Left colon (tissue), 2 donors: ENCODE measurements around the gene SPATA32. TPM values are rescaled to one million over a fixed set of nuclear protein-coding genes. Genes with fewer than 3 reads are reported as not detected.
"Not testable (repeated sequence)": the region's sequence is repeated elsewhere in the genome, so short reads cannot be mapped to it uniquely, and the experiment has no call there.

ENCODE experiments used
- ATAC-seq: fragments of 200-7000 bp; cut with Tn5 transposase; one replicate; pipeline ENCODE4 v1.9.1; 2020; ENCODE audit warnings: mild to moderate bottlenecking, moderate library complexity
- DNase-seq, 2 donors: peaks; one replicate each; pipeline ENCODE4 v3.0.0-alpha.2; 2020
- intact Hi-C, 2 donors: fragments of 100-400 bp; cut with DNase I in 1 of 2; cut with micrococcal nuclease in 1 of 2; formaldehyde crosslinking; loops; one replicate each; pipeline versions ENCODE4 v1.11.2 to v1.14.0; 2022; cut with DNase I, micrococcal nuclease
- long read RNA-seq: library from polyadenylated mRNA; unstranded; transcript quantifications from one replicate; pipeline ENCODE4 v2.0.0, GENCODE V29; 2021
- total RNA-seq, 2 donors: library from RNA; stranded (reverse); fragmentation: NEBNext Ultra II Directional; extraction: Animal tissue kit (Norgen Biotek cat#: 25700); gene quantifications; one replicate each; pipeline ENCODE4 v1.2.1, GENCODE V29; 2021
- donor health status: DM: no; HTN: no; CAD: no.
- donor health status: DM: yes; HTN: yes; CAD: no.

SPATA32 gene
- total RNA-seq = not detected
- long read RNA-seq = 0 reads

- DNase-seq (peak; percentile 67 to 81), ATAC-seq (peak; percentile 62)
- intact Hi-C loops = no loop called here
Observed at GRCh38 chr17:45261577-45262515, at the start of gene SPATA32. Gene SPATA32, minus strand, starts transcription at chr17:45262094. Its CDS starts 78 bp downstream, at chr17:45262016.

- intact Hi-C loops = no loop called here
- ATAC-seq (no peak), DNase-seq (no peak)
Observed at GRCh38 chr17:45311401-45311759, 49.5 kb upstream of the SPATA32 start.

- DNase-seq = peak; percentile 79 to 89
- intact Hi-C loops = no loop called here
- peak; percentile 76 for ATAC-seq
Observed at GRCh38 chr17:45310380-45311324, 48.8 kb upstream of the SPATA32 start.

GRCh38 chr17:45309400-45309799, 47.5 kb upstream of the SPATA32 start:
- intact Hi-C loops = no loop called here
- ATAC-seq (peak; percentile 15), DNase-seq (no peak)

GRCh38 chr17:45308840-45309239, 46.9 kb upstream of the SPATA32 start:
- intact Hi-C loops = no loop called here
- ATAC-seq = no peak
- DNase-seq = no peak

GRCh38 chr17:45308016-45308365, 46.1 kb upstream of the SPATA32 start:
- intact Hi-C loops = no loop called here
- ATAC-seq (no peak), DNase-seq (no peak)

- DNase-seq (no peak), ATAC-seq (no peak)
- intact Hi-C loops = no loop called here
Observed at GRCh38 chr17:45307290-45308015, 45.6 kb upstream of the SPATA32 start.

- no peak for ATAC-seq
Observed at GRCh38 chr17:45306623-45307022, 44.7 kb upstream of the SPATA32 start.

GRCh38 chr17:45306094-45306493, 44.2 kb upstream of the SPATA32 start:
- intact Hi-C loops = no loop called here
- ATAC-seq (no peak), DNase-seq (no peak)

More at GRCh38 chr17:45306623-45307022, 44.7 kb upstream of the SPATA32 start:
- intact Hi-C loops = no loop called here
- peak in 1 of 2 donors; percentile 21 for DNase-seq

- ATAC-seq = no peak
- DNase-seq = no peak
- intact Hi-C loops = no loop called here
Observed at GRCh38 chr17:45305530-45306087, 43.7 kb upstream of the SPATA32 start.

- peak; percentile 20 for ATAC-seq
- peak; percentile 40 to 63 for DNase-seq
- intact Hi-C loops = no loop called here
Observed at GRCh38 chr17:45302649-45303173, 40.8 kb upstream of the SPATA32 start.

- DNase-seq, intact Hi-C loops, ATAC-seq: not testable (repeated sequence)
Observed at GRCh38 chr17:45302220-45302619, 40.3 kb upstream of the SPATA32 start.

GRCh38 chr17:45301674-45302073, 39.8 kb upstream of the SPATA32 start:
- intact Hi-C loops = no loop called here
- ATAC-seq = no peak
- no peak for DNase-seq

- DNase-seq (no peak), ATAC-seq (no peak)
- intact Hi-C loops = no loop called here
Observed at GRCh38 chr17:45300060-45300751, 38.3 kb upstream of the SPATA32 start.

- DNase-seq = no peak
- intact Hi-C loops = no loop called here
- no peak for ATAC-seq
Observed at GRCh38 chr17:45299361-45299760, 37.5 kb upstream of the SPATA32 start.

GRCh38 chr17:45298546-45299285, 36.8 kb upstream of the SPATA32 start:
- intact Hi-C loops = no loop called here
- ATAC-seq (no peak), DNase-seq (no peak)

GRCh38 chr17:45296833-45297124, 34.9 kb upstream of the SPATA32 start:
- ATAC-seq (peak; percentile 89), DNase-seq (peak; percentile 72 to 78)
- intact Hi-C loops = no loop called here
